Measurements from ENCODE around the gene CALHM3.
"Not testable (repeated sequence)": the region's sequence is repeated elsewhere in the genome, so short reads cannot be mapped to it uniquely, and the experiment has no call there.

The CALHM3 gene

GRCh38 chr10:103479135-103479534 lies at the start of gene CALHM3:
TSS of gene CALHM3 (minus strand) at chr10:103479240. CDS start at chr10:103479032, 208 bp downstream.
- no peak for DNase-seq (ENCODE audit: low read depth in 1 of 2, low spot score in 1 of 2)

GRCh38 chr10:103528549-103528948 lies 49.5 kb upstream of the CALHM3 start:
- no peak for DNase-seq (ENCODE audit: low read depth in 1 of 2, low spot score in 1 of 2)

- DNase-seq (ENCODE audit: low read depth in 1 of 2, low spot score in 1 of 2), result not testable (repeated sequence)
Observed at GRCh38 chr10:103527476-103527875, 48.4 kb upstream of the CALHM3 start.

GRCh38 chr10:103525901-103526300 lies 46.9 kb upstream of the CALHM3 start:
- no peak for DNase-seq (ENCODE audit: low read depth in 1 of 2, low spot score in 1 of 2)

GRCh38 chr10:103523683-103524082 lies 44.6 kb upstream of the CALHM3 start:
- no peak for DNase-seq (ENCODE audit: low read depth in 1 of 2, low spot score in 1 of 2)

GRCh38 chr10:103522006-103522405 lies 43.0 kb upstream of the CALHM3 start:
- DNase-seq (ENCODE audit: low read depth in 1 of 2, low spot score in 1 of 2), result not testable (repeated sequence)

- no peak for DNase-seq (ENCODE audit: low read depth in 1 of 2, low spot score in 1 of 2)
Observed at GRCh38 chr10:103519798-103520197, 40.8 kb upstream of the CALHM3 start.

GRCh38 chr10:103517234-103518085 lies 38.4 kb upstream of the CALHM3 start:
- no peak for DNase-seq (ENCODE audit: low read depth in 1 of 2, low spot score in 1 of 2)

- no peak for DNase-seq (ENCODE audit: low read depth in 1 of 2, low spot score in 1 of 2)
Observed at GRCh38 chr10:103514244-103514643, 35.2 kb upstream of the CALHM3 start.

GRCh38 chr10:103513380-103514060 lies 34.5 kb upstream of the CALHM3 start:
- DNase-seq (ENCODE audit: low read depth in 1 of 2, low spot score in 1 of 2), result no peak

- DNase-seq (ENCODE audit: low read depth in 1 of 2, low spot score in 1 of 2), result no peak
Observed at GRCh38 chr10:103512591-103513379, 33.7 kb upstream of the CALHM3 start.

- no peak for DNase-seq (ENCODE audit: low read depth in 1 of 2, low spot score in 1 of 2)
Observed at GRCh38 chr10:103512166-103512565, 33.1 kb upstream of the CALHM3 start.

GRCh38 chr10:103510791-103511752 lies 32.0 kb upstream of the CALHM3 start:
- no peak for DNase-seq (ENCODE audit: low read depth in 1 of 2, low spot score in 1 of 2)

GRCh38 chr10:103510046-103510685 lies 31.1 kb upstream of the CALHM3 start:
- DNase-seq (ENCODE audit: low read depth in 1 of 2, low spot score in 1 of 2), result no peak

GRCh38 chr10:103507235-103508191 lies 28.5 kb upstream of the CALHM3 start:
- no peak for DNase-seq (ENCODE audit: low read depth in 1 of 2, low spot score in 1 of 2)

GRCh38 chr10:103506061-103506460 lies 27.0 kb upstream of the CALHM3 start:
- no peak for DNase-seq (ENCODE audit: low read depth in 1 of 2, low spot score in 1 of 2)

- DNase-seq (ENCODE audit: low read depth in 1 of 2, low spot score in 1 of 2), result peak in 1 of 2 donors; percentile 16
Observed at GRCh38 chr10:103504181-103504783, 25.2 kb upstream of the CALHM3 start.

- not testable (repeated sequence) for DNase-seq (ENCODE audit: low read depth in 1 of 2, low spot score in 1 of 2)
Observed at GRCh38 chr10:103503777-103504176, 24.7 kb upstream of the CALHM3 start.

All from activated T-helper 1 cell treated with anti-CD3 and anti-CD28 coated beads, Interleukin-2, amount 50 U/mL, for 16 hours (primary cell).